ENCODE results near the gene NMT1.

DNA sequence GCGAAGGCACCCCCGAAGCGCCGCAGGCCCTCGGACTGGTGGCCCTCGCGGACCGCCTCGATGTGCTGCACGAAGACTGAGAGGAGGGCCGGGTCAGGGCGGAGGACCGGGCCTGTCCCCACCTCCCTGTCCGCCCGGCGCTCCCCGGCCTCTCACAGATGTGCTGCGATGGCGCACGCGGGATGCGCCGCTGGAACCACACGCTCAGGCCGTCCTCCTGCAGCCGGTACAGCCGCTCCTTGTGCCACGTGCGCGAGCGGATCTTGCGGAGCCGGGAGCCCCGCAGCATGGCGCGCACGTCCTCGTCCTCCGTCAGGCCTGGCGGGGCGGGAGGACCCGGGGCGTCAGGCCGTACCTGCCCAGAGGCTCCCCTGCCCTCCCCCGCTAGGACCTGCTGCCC, 59.9 kb downstream of the NMT1 start:
- TF ChIP-seq GATA2 (IDR thresholded peaks at IDR 0.05; ENCODE audit: low read depth, low read length) (no peak), GATA3 (IDR thresholded peaks at IDR 0.05; ENCODE audit: low read depth, low read length) (no peak)

Measured in SH-SY5Y (cell line).